ENCODE data around the gene SEL1L.
"Not testable (repeated sequence)": the region's sequence is repeated elsewhere in the genome, so short reads cannot be mapped to it uniquely, and the experiment has no call there.

SEL1L gene

DNA sequence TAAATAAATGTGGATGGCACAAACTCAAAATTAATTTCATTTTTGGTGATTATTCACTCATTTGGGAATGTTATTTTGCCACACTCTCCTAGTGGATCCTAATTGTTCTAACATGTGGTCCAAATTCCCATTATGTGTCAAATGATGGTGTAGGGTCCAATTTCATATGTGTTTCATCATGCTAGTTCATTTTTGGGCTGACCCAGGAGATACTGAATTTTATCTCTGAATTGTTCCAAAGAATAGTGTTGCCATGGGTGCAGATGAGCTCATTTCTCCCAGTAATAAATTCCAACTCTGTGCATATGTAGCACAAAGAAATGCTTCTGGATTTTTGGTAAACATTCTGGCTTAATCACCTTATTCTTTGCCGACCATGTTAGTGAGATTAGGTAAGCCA, 23.5 kb upstream of the SEL1L start:
- TF ChIP-seq Cebpa-rat (IDR thresholded peaks at IDR 0.05): no peak
- Histone ChIP-seq H3K4me1 (no peaks in the 10 kb centered on the region), H3K27ac (no peak overlapping the region)

DNA sequence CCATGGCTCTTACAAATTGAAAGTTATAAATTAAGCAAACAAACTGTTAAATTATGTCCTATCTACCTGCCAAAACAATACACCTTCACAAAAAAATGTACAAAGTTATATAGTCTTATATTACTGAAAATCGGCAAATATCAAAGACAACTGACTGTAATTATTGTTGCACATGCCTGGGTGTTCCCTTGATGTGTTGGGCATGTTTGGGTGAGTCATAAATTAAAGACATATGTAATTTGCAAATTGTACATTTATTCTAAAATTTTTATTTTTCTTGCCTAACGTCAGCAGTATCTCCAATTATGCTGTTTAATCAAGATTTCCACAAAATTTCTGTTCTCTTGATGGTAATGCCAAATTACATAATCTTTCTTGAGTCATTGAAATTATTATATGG, 22.0 kb upstream of the SEL1L start:
- no peaks in the 10 kb centered on the region for H3K36me3 ChIP-seq
- H3K4me2 ChIP-seq: no peak overlapping the region
- H3K4me1 ChIP-seq: no peaks in the 10 kb centered on the region
- H4K20me1 ChIP-seq: no peaks in the 10 kb centered on the region
- H3K4me3 ChIP-seq: no peak overlapping the region
- no peaks in the 10 kb centered on the region for H3K27me3 ChIP-seq
- H3K9me3 ChIP-seq: peaks cover 11% of the 10 kb centered on the region
- no peak overlapping the region for H3K27ac ChIP-seq
- TF ChIP-seq Cebpa-rat (IDR thresholded peaks at IDR 0.05): no peak
- H3K9ac ChIP-seq: no peak overlapping the region

More for the DNA sequence above, 23.5 kb upstream of the SEL1L start:
- Histone ChIP-seq H3K36me3 (no peaks in the 10 kb centered on the region), H3K9me3 (peaks cover 11% of the 10 kb centered on the region), H4K20me1 (no peaks in the 10 kb centered on the region), H3K9ac (no peak overlapping the region), H3K4me3 (no peak overlapping the region), H3K27me3 (no peaks in the 10 kb centered on the region), H3K4me2 (no peak overlapping the region)

DNA sequence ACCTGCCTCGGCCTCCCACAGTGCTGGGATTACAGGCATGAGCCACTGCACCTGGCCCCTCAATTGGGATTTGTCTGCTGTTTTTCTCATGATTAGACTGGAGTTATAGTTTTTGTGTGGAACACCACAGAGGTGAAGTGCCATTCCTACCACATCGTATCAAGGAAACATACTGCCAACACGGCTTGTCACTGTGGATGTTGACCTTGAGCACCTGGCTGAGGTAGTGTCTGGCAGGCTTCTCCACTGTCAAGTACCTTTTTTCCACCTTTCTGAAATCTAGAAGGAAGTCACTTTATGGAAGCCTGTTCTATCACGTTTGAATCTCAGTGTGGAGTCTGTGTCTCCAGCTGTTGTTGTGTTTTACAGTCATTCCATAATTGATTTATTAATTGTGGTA, 21.4 kb upstream of the SEL1L start:
- Histone ChIP-seq H3K9me3 (peaks cover 10% of the 10 kb centered on the region), H4K20me1 (no peaks in the 10 kb centered on the region), H3K4me2 (no peak overlapping the region), H3K4me1 (no peaks in the 10 kb centered on the region), H3K27ac (no peak overlapping the region), H3K4me3 (no peak overlapping the region), H3K36me3 (no peaks in the 10 kb centered on the region), H3K9ac (no peak overlapping the region), H3K27me3 (no peaks in the 10 kb centered on the region)
- no peak for TF ChIP-seq Cebpa-rat (IDR thresholded peaks at IDR 0.05)

DNA sequence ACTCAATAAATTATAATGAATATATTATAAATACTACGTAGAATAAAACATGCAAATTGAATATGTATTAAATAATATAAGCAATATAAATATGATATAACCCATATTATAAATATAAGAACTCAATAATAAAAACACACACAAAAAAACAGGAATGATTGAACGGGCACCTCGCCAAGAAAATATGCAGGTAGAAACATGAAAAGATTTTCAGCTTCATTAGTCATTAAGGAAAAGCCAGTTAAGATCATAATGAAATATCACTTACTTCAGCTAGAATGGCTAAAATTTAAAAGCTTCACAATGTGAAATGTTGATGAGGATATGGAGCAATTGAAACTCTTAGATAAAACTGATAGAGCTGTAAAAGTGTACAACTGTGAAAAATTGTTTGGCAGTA, 17.8 kb upstream of the SEL1L start:
- Histone ChIP-seq H4K20me1 (no peaks in the 10 kb centered on the region), H3K4me2 (no peak overlapping the region), H3K9me3 (no peaks in the 10 kb centered on the region), H3K36me3 (no peaks in the 10 kb centered on the region), H3K4me1 (no peaks in the 10 kb centered on the region), H3K27ac (no peak overlapping the region), H3K9ac (no peak overlapping the region), H3K4me3 (no peak overlapping the region), H3K27me3 (no peaks in the 10 kb centered on the region)
- no peak for TF ChIP-seq Cebpa-rat (IDR thresholded peaks at IDR 0.05)

DNA sequence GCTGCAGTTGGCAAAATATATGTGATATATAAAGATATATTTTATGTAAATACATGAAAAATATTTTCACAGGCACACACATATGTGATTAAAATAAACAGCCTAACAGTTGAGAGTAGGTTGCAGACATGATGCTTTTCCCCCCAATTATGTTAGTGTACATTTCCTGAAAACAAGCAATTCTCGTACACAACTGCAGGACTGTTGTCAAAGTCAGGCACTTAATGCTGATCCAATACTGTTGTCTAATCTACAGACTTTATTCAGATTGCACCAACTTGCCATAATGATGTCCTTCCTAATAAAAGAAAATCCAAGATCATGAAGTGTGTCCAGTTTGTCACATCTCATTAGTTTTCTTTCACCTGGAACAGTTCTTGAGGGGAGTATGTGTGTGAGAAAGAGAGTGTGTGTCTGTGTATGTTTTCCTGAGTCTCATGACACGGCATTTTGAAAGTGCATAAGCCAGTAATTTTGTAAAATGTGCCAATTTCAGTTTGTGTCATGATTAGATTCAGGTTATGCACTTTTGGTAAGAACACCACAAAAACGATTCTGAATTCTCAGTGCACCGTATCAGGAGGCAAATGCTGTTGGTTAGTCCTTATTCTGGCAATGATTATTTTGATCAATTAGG, 16.5 kb upstream of the SEL1L start:
- no peak overlapping the region for H3K4me2 ChIP-seq

DNA sequence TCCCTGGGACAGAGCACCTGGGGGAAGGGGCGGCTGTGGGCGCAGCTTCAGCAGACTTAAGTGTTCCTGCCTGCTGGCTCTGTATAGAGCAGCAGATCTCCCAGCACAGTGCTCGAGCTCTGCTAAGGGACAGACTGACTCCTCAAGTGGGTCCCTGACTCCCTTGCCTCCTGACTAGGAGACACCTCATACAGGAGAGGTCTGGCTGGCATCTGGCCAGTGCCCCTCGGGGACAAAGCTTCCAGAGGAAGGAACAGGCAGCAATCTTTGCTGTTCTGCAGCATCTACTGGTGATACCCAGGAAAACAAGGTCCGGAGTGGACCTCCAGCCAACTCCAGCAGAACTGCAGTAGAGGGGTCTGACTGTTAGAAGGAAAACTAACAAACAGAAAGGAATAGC, 7.6 kb upstream of the SEL1L start:
- not testable (repeated sequence) for H3K36me3 ChIP-seq, H3K9me3 ChIP-seq, H4K20me1 ChIP-seq, H3K27ac ChIP-seq, H3K27me3 ChIP-seq, H3K4me1 ChIP-seq, H3K4me3 ChIP-seq, H3K9ac ChIP-seq, H3K4me2 ChIP-seq

More for the DNA sequence above, 16.5 kb upstream of the SEL1L start:
- Histone ChIP-seq H3K9me3 (no peaks in the 10 kb centered on the region), H4K20me1 (no peaks in the 10 kb centered on the region), H3K27me3 (no peaks in the 10 kb centered on the region), H3K4me1 (no peaks in the 10 kb centered on the region), H3K4me3 (no peak overlapping the region), H3K36me3 (no peaks in the 10 kb centered on the region), H3K9ac (no peak overlapping the region), H3K27ac (no peak overlapping the region)
- no peak for TF ChIP-seq Cebpa-rat (IDR thresholded peaks at IDR 0.05)

DNA sequence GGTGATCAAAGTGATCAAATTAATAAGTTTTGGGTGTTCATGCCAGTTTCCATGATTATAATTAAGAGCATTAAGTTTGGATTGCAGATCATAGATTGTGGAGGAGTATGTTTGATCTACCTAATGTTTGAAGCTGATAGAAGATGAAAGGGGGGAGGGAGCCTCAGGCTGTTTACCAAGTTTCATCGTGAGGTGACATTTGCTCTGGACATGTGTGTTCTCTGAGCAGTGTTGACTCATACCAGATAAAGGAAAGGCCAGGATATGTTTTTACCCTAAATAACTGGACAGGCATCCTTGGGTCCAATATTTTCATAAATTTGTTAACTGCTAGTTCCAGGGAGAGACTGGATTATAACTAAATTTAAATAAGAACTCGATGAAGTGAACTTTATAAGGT, 3.5 kb upstream of the SEL1L start:
- no peak overlapping the region for H3K27ac ChIP-seq
- no peak overlapping the region for H3K4me3 ChIP-seq
- no peaks in the 10 kb centered on the region for H3K27me3 ChIP-seq
- no peak overlapping the region for H3K9ac ChIP-seq
- 0 out of 2 replicates have a peak, but pooled peaks cover under 1% of the 10 kb centered on the region for H3K36me3 ChIP-seq
- TF ChIP-seq Cebpa-rat (IDR thresholded peaks at IDR 0.05): no peak
- peaks cover 14% of the 10 kb centered on the region for H4K20me1 ChIP-seq
- H3K4me2 ChIP-seq: no peak overlapping the region
- H3K9me3 ChIP-seq: peaks cover 9% of the 10 kb centered on the region; the same call in 1 of the 2 replicates
- peaks cover 13% of the 10 kb centered on the region for H3K4me1 ChIP-seq

DNA sequence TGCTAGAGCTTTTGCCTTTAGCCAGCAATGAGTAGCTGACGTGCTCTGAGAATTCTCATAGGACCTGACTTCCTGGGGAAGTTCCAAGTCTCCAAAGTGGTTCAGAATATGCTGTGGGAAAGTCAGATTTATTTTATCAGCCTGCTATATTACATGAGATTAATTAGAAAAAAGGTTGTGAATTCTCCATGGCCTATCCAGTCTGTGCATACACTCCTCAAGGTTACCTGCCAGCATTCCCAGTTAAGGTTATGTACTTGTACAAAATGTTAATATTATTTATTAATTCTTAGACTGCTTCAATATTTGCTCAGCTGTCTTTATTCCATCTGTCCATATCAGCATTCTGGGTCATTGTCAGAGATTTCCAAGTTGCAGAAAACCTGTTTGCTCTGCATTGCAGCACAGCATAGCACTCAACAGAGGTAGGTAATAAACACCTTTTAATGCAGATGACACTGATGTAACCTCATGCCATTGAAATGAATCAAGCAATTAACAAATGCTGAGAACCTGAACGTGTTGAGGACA, 2.7 kb upstream of the SEL1L start:
- H3K4me1 ChIP-seq: peaks cover 22% of the 10 kb centered on the region
- H3K27me3 ChIP-seq: no peaks in the 10 kb centered on the region
- H4K20me1 ChIP-seq: peaks cover 23% of the 10 kb centered on the region
- H3K4me3 ChIP-seq: no peak overlapping the region
- no peak for TF ChIP-seq Cebpa-rat (IDR thresholded peaks at IDR 0.05)
- H3K27ac ChIP-seq: no peak overlapping the region
- peaks cover 9% of the 10 kb centered on the region; the same call in 1 of the 2 replicates for H3K9me3 ChIP-seq
- H3K4me2 ChIP-seq: no peak overlapping the region; the same call in 1 of the 2 replicates
- H3K9ac ChIP-seq: no peak overlapping the region
- H3K36me3 ChIP-seq: peaks cover 9% of the 10 kb centered on the region; the same call in 1 of the 2 replicates

DNA sequence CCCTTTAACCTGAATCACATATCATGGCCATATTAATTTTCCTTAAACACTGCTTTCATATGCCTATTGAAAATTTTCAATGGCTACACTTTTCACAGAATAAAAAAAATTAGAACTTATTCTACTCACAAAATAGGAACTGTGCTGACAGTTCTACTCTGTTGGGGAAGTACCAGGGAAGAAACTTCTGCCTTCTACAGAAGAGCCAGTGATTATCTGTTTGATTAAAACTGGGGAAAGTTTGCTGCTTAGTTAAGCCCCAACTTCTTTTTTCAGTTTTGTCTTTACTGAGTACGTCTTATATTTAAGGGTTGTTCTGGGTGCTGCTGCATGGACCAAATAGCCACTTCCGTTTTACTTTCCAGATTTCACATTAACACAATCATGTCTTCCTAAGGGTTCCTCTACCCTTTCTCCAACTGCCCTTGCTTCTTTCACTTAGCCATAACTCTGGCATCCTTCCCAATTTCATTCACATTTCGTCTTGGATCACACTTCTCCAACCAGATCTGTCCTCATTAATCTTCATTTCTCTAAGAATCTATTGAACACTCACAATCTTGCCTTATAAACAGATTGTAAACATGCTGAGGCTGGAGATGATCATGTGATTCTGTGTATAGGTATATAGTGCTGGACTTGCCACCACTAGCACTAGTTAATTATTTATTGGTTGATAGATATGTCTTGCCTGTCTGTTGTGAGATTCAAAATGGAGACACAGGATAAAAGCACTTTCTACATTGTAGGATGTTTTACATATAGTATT, 1.9 kb upstream of the SEL1L start:
- H3K9me3 ChIP-seq: peaks cover 9% of the 10 kb centered on the region; the same call in 1 of the 2 replicates
- H3K27ac ChIP-seq: no peak overlapping the region
- peaks cover 9% of the 10 kb centered on the region; the same call in 1 of the 2 replicates for H3K36me3 ChIP-seq
- no peaks in the 10 kb centered on the region for H3K27me3 ChIP-seq
- no peak overlapping the region for H3K4me3 ChIP-seq
- no peak overlapping the region for H3K4me2 ChIP-seq
- H4K20me1 ChIP-seq: peaks cover 25% of the 10 kb centered on the region
- no peak overlapping the region for H3K9ac ChIP-seq
- no peak for TF ChIP-seq Cebpa-rat (IDR thresholded peaks at IDR 0.05)
- peaks cover 22% of the 10 kb centered on the region for H3K4me1 ChIP-seq

DNA sequence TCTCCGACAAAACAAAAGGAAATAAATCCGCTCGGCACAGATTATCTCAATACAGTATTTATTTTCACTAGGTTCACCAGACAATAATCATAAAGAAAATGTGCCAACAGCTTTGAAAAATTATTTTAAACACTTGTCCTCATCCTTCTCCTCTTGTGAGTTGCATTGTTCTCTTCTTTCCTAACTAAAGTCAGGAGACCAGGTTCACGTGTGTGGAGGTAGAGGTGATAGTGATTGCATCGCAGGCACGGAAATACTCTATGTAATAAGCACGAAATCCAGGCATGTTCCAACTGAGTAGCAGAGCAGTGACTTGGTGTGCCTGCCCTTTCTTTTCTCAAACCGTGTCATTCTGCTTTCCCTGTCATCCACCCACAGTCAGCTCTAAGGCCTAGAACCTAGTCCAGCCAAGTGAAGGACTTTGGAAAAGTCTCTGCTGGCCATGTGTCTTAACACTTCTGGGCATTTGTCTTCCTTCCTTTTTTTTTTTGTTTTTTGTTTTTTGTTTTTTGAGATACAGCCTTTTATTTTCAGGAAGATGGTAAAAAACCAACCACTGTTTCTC, 939 bp upstream of the SEL1L start:
- Histone ChIP-seq H3K9me3 (peaks cover 9% of the 10 kb centered on the region; the same call in 1 of the 2 replicates), H3K36me3 (peaks cover 9% of the 10 kb centered on the region; the same call in 1 of the 2 replicates), H3K27me3 (no peaks in the 10 kb centered on the region), H3K4me1 (peaks cover 22% of the 10 kb centered on the region), H3K4me2 (peak overlapping the region; percentile 31), H4K20me1 (peaks cover 35% of the 10 kb centered on the region), H3K27ac (no peak overlapping the region), H3K4me3 (peak overlapping the region; percentile 98; the same call in 1 of the 2 replicates), H3K9ac (no peak overlapping the region)
- TF ChIP-seq Cebpa-rat (IDR thresholded peaks at IDR 0.05): no peak
